GM19025 (cell line): Measurements from ENCODE around the gene IPO5.
"Not testable (repeated sequence)": the region's sequence is repeated elsewhere in the genome, so short reads cannot be mapped to it uniquely, and the experiment has no call there.

Source experiments
- ATAC-seq: cut with Tn5 transposase; IDR thresholded peaks from one replicate; pipeline ENCODE4 v1.9.1; 2021; ENCODE audit warnings: mild to moderate bottlenecking, low read depth, moderate library complexity; ENCODE audit not compliant: unreplicated experiment

Gene IPO5

DNA sequence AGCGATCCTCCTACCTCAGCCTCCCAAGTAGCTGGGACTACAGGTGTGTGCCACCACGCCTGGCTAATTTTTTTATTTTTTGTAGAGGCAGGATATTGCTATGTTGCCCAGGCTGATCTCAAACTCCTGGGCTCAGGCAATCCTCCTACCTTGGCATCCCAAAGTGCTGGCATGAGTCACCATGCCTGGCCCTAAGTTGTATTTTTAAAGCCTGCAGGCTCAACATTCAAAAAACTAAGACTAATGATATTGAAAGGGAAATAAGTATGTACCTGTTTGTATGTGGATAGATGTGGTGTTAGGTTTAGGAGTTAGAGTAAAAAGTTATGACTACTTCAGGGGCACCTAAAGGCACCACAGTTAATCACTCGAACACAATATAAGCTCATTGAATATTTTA is 5.4 kb upstream of the IPO5 start:
- no peak for ATAC-seq

- not testable (repeated sequence) for ATAC-seq
These were observed 4.2 kb upstream of the IPO5 start for GRCh38 chr13:97949316-97949715.

- ATAC-seq: no peak
These were observed 2.1 kb upstream of the IPO5 start for GRCh38 chr13:97951376-97951775.

DNA sequence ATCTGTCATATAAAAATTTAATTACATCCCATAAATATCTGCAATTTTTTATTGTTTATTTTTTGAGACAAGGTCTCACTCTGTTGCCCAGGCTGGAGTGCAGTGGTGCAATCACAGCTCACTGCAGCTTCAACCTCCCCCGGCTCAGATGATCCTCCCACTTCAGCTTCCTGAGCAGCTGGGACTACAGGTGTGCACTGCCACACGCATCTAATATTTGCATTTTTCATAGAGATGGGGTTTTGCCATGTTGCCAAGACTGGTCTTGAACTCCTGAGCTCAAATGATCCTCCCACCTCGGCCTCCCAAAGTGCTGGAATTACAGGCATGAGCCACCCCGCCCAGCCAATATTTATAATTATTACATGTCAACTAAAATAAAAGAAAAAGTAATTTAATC is 644 bp upstream of the IPO5 start:
- not testable (repeated sequence) for ATAC-seq

GRCh38 chr13:97961340-97961739 is 7.9 kb downstream of the IPO5 start:
- no peak for ATAC-seq

DNA sequence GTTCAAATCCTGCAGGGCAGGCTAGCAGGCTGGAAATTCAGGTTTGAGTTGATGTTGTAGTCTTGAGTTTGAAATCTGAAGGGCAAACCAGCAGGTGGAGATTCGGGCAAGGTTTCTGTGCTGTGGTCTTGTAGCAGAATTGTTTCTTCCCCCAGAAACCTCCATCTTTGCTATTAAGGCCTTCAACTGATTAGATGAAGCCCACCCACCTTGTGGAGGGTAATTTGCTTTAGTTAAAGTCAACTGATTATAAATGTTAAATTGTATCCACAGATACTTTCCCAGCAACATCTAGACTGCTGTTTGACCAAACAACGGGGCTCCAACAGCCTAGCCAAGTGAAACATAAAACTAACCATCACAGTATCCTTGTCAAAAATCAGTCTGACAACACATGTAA is 9.4 kb downstream of the IPO5 start:
- ATAC-seq: no peak

- ATAC-seq: no peak
These were observed 13.8 kb downstream of the IPO5 start for GRCh38 chr13:97967226-97967625.

DNA sequence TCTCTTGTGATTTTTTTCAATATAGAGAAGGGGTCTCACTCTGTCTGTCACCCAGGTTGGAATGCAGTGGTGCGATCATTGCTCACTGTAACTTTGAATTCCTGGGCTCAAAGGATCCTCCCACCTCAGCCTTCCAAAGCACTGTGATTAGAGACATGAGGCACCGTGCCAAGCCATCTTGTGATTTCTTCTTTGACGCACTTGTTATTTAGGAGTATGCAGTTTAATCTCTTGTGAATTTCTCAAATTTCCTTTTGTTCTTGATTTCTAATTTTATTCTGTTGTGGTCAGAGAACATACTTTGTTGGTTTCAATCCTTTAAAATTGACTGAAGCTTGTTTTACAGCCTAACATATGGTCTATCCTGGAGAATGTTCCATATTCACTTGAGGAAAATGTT is 14.5 kb downstream of the IPO5 start:
- no peak for ATAC-seq

DNA sequence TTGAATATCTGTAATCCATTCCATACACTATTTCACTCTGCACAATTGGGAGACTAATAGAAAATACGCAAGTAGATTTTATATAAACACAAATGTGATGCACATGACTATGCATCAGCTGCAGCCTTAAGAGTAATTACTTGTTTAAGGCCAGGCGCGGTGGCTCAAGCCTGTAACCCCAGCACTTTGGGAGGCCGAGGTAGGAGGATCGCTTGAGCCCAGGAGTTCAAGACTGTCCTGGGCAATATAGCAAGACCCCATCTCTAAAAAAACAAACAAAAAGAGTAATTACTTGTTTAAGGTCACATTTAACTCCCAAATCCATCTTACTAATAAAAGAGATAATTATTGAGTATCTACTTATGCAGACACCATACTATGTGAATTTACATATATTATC is 18.0 kb downstream of the IPO5 start:
- ATAC-seq: no peak

DNA sequence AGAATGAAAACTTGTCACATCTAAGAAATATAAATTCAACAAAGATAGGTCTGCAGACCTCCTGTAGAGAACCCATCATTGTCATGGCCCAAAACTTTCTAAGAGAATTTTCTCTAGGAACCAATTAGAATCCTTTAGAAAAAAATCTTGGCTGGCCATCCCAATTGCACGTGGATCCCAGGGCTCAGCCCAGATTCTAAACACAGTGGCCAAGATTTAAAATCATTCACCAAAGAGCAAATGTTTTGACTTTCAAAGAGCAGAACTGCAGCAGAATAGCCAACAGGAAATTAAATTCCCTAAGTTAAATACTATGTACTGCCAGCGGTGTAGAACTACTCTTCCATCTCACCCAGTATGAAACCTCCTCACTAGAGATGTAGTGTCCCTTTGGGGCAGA is 21.3 kb downstream of the IPO5 start:
- no peak for ATAC-seq

- ATAC-seq: no peak
These were observed 21.9 kb downstream of the IPO5 start for GRCh38 chr13:97975280-97975847.

- peak; percentile 93 for ATAC-seq
These were observed 22.6 kb downstream of the IPO5 start for GRCh38 chr13:97975848-97976609.

DNA sequence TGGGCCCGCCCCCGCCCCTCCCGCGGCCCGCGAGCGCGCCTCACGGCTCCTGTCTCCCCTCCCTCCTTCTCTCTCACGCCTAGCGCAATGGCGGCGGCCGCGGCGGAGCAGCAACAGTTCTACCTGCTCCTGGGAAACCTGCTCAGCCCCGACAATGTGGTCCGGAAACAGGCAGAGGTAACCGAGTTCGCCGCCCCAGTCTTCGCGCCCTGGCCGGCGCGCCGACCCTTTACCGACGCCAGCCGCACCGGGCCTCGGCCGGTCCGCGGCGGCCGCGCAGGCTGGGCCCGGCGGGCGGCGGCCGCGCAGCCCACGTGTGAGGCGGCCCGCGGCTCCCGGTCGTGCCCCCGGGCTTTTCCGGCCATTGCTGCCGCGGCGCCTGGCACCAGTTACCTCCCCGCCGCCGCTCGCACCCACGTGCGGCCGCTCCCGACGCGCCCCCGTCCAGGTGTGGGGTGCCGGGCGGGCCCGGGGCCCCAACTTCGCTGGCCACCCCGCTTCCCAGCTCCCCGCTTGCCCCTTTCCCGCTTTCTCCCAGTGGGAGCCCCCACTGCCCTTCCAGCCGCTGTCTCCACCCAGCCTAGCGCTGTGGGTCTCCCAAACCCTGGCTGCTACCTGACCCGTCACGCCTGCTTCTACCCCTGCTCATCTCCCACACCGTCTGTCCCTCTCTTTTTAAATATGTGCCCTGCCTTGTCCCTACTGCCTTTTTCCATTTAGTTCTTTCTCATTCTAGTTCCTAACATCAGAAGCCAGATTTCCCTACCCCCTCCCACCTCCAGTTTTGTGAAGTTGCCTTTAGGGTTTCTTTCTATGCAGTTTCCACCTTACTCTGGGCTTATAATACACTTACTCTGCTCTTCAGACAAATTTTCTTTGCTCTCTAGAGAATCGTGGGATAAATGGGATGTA is 23.4 kb downstream of the IPO5 start:
- peak; percentile 23 for ATAC-seq

GRCh38 chr13:97977982-97978381 is 24.5 kb downstream of the IPO5 start:
- no peak for ATAC-seq

DNA sequence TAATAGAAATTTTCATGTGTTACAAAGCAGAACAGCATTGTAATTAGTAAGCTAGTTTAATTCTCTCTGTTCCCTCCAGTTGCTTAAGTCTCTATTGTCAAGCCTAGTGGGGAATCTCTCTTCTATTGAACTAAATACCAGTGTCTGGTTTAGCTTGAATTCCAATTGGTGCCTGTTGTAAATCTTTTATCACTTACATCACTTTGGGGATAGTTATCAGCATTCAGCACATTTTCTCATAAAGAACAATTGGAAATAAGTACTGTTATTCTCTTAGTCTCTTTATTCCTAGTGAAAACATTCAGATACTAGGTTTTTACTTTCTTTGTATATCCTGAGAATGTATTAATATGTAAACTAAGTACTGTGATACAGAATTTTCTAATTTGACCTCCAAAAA is 25.2 kb downstream of the IPO5 start:
- ATAC-seq: no peak

DNA sequence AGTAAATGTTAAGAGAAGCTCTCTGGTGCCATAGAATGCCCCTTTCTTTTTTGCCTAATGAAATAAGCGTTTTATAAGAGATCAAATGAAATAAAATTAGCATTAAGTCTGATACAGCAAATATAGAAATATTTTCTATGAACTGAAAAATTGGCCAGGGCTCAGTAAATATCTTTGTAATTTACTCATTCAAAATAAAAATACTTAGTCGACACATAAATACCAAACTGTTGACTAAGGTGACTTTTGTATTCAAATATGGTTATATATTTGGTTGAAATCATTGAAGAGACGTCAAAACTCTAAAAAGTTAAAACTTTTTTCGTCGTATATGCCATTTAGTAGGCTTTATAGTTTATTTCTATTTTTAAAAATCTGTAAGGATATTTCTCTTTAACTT is 25.6 kb downstream of the IPO5 start:
- ATAC-seq: no peak

GRCh38 chr13:97979556-97979955 is 26.1 kb downstream of the IPO5 start:
- ATAC-seq: no peak

DNA sequence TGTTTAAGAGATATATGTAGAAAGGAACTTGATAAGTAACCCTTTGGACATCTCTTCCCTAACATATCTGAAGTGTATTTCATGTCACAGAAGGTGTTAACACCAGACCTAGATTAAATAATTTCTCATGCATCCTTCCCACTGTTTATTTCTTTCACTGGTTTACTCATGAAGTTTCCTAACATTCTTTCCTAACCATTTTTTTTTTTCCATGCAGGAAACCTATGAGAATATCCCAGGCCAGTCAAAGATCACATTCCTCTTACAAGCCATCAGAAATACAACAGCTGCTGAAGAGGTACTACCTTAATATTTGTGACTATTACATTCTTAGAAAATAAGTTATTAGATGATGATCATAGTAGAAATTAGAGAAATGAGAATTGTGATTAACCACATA is 28.8 kb downstream of the IPO5 start:
- no peak for ATAC-seq

DNA sequence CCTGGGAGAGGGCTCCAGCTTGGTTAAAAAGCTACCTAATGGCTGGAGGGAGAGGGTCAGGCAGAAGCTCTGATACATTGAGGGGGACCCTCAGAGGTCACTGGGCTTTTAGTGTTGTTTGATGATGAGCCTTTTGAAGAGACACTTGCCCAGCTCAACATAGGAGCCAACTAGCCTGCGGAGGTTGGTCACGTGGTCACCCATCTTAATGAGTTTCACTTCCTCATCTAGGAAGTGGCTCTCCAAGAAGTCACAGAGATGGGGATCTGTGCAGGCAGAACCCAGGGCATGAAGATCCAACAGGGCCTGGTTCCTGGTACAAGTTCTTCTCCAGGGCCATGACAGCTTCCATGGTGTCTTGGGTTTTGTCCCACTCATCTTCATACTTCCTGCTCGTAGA is 33.4 kb downstream of the IPO5 start:
- ATAC-seq: no peak

- ATAC-seq: no peak
These were observed 46.2 kb downstream of the IPO5 start for GRCh38 chr13:97999653-98000052.

- no peak for ATAC-seq
These were observed 50.6 kb downstream of the IPO5 start for GRCh38 chr13:98004107-98004506.
